Mucosa of stomach (tissue), 1 donor: Measurements from ENCODE around the gene HDAC10.

Experiments
- H3K27me3 ChIP-seq: one replicate; pipeline ENCODE4 v1.7.0; 2013; ENCODE audit warnings: mild to moderate bottlenecking, low read length; ENCODE audit not compliant: control insufficient read depth, insufficient read depth
- H3K36me3 ChIP-seq: one replicate; pipeline ENCODE4 v1.7.0; 2013; ENCODE audit warnings: low read length; ENCODE audit not compliant: control insufficient read depth, insufficient read depth
- H3K4me1 ChIP-seq: one replicate; pipeline ENCODE4 v1.7.0; 2013; ENCODE audit warnings: mild to moderate bottlenecking, low read length; ENCODE audit not compliant: control insufficient read depth, insufficient read depth
- H3K4me3 ChIP-seq: one replicate; pipeline ENCODE4 v1.7.0; 2013; ENCODE audit warnings: low read length
- H3K9ac ChIP-seq: one replicate; pipeline ENCODE4 v1.7.0; 2013; ENCODE audit warnings: mild to moderate bottlenecking, low read length, moderate library complexity
- H3K9me3 ChIP-seq: one replicate; pipeline ENCODE4 v1.7.0; 2013; ENCODE audit warnings: mild to moderate bottlenecking, low read length, moderate library complexity; ENCODE audit not compliant: control insufficient read depth
- donor health status: Pancreatic carcinoma.

The HDAC10 gene

GRCh38 chr22:50256258-50256862, 5.3 kb upstream of the HDAC10 start:
- Histone ChIP-seq H3K9ac (no peak overlapping the region), H3K36me3 (no peaks in the 10 kb centered on the region), H3K4me1 (peaks cover 13% of the 10 kb centered on the region), H3K27me3 (peaks cover 22% of the 10 kb centered on the region), H3K9me3 (no peaks in the 10 kb centered on the region), H3K4me3 (no peak overlapping the region)

GRCh38 chr22:50255607-50256006, 4.5 kb upstream of the HDAC10 start:
- no peaks in the 10 kb centered on the region for H3K36me3 ChIP-seq
- H3K27me3 ChIP-seq: peaks cover 19% of the 10 kb centered on the region
- H3K9ac ChIP-seq: no peak overlapping the region
- no peaks in the 10 kb centered on the region for H3K9me3 ChIP-seq
- no peak overlapping the region for H3K4me3 ChIP-seq
- H3K4me1 ChIP-seq: peaks cover 16% of the 10 kb centered on the region

- Histone ChIP-seq H3K4me3 (no peak overlapping the region), H3K27me3 (peaks cover 14% of the 10 kb centered on the region), H3K36me3 (no peaks in the 10 kb centered on the region), H3K4me1 (peaks cover 21% of the 10 kb centered on the region), H3K9me3 (no peaks in the 10 kb centered on the region), H3K9ac (no peak overlapping the region)
These were observed 4.0 kb upstream of the HDAC10 start for GRCh38 chr22:50255099-50255498.

- Histone ChIP-seq H3K9me3 (no peaks in the 10 kb centered on the region), H3K36me3 (no peaks in the 10 kb centered on the region), H3K4me1 (peaks cover 26% of the 10 kb centered on the region), H3K4me3 (no peak overlapping the region), H3K9ac (no peak overlapping the region), H3K27me3 (peaks cover 7% of the 10 kb centered on the region)
These were observed 2.9 kb upstream of the HDAC10 start for GRCh38 chr22:50253941-50254340.

- Histone ChIP-seq H3K27me3 (peaks cover under 1% of the 10 kb centered on the region), H3K4me1 (peaks cover 26% of the 10 kb centered on the region), H3K36me3 (no peaks in the 10 kb centered on the region), H3K9ac (no peak overlapping the region), H3K9me3 (no peaks in the 10 kb centered on the region), H3K4me3 (no peak overlapping the region)
These were observed 2.2 kb upstream of the HDAC10 start for GRCh38 chr22:50253046-50253915.

GRCh38 chr22:50252082-50253045, 1.3 kb upstream of the HDAC10 start:
- H3K9me3 ChIP-seq: no peaks in the 10 kb centered on the region
- peaks cover 35% of the 10 kb centered on the region for H3K4me1 ChIP-seq
- no peaks in the 10 kb centered on the region for H3K27me3 ChIP-seq
- no peaks in the 10 kb centered on the region for H3K36me3 ChIP-seq
- no peak overlapping the region for H3K9ac ChIP-seq
- H3K4me3 ChIP-seq: no peak overlapping the region

GRCh38 chr22:50251477-50252081, 514 bp upstream of the HDAC10 start:
- H3K27me3 ChIP-seq: no peaks in the 10 kb centered on the region
- peak overlapping the region; percentile 15 for H3K9ac ChIP-seq
- H3K4me1 ChIP-seq: peaks cover 38% of the 10 kb centered on the region
- H3K4me3 ChIP-seq: peak overlapping the region; percentile 19
- H3K9me3 ChIP-seq: no peaks in the 10 kb centered on the region
- H3K36me3 ChIP-seq: peaks cover 1% of the 10 kb centered on the region

GRCh38 chr22:50250249-50250554, 863 bp downstream of the HDAC10 start:
- Histone ChIP-seq H3K4me3 (peak overlapping the region; percentile 36), H3K4me1 (peaks cover 49% of the 10 kb centered on the region), H3K36me3 (peaks cover 9% of the 10 kb centered on the region), H3K9ac (peak overlapping the region; percentile 56), H3K27me3 (no peaks in the 10 kb centered on the region), H3K9me3 (no peaks in the 10 kb centered on the region)

GRCh38 chr22:50249341-50250248, 1.5 kb downstream of the HDAC10 start:
- peaks cover 49% of the 10 kb centered on the region for H3K4me1 ChIP-seq

GRCh38 chr22:50248196-50249081, 2.6 kb downstream of the HDAC10 start:
- Histone ChIP-seq H3K4me3 (no peak overlapping the region), H3K36me3 (peaks cover 9% of the 10 kb centered on the region), H3K9ac (no peak overlapping the region), H3K4me1 (peaks cover 49% of the 10 kb centered on the region), H3K27me3 (no peaks in the 10 kb centered on the region), H3K9me3 (no peaks in the 10 kb centered on the region)

More at GRCh38 chr22:50249341-50250248, 1.5 kb downstream of the HDAC10 start:
- H3K9me3 ChIP-seq: no peaks in the 10 kb centered on the region
- peak overlapping the region; percentile 36 for H3K4me3 ChIP-seq
- H3K36me3 ChIP-seq: peaks cover 9% of the 10 kb centered on the region
- H3K9ac ChIP-seq: no peak overlapping the region
- H3K27me3 ChIP-seq: no peaks in the 10 kb centered on the region
